GM20000 (cell line): Measurements from ENCODE around the gene OR10H4.

Source experiments
- DNase-seq: peaks from one replicate; pipeline ENCODE4 v3.0.0; 2012; ENCODE audit warnings: low spot score
- TF ChIP-seq, protein P1 (sequence below): IDR thresholded peaks from 2 replicates; pipeline ENCODE4 v1.5.1; 2012; ENCODE audit warnings: mild to moderate bottlenecking, control low read depth; ENCODE audit errors: extremely low read depth, missing control alignments

OR10H4 gene

GRCh38 chr19:15928321-15928720 is 20.5 kb upstream of the OR10H4 start:
- no peak for DNase-seq
- TF ChIP-seq, protein P1, sequence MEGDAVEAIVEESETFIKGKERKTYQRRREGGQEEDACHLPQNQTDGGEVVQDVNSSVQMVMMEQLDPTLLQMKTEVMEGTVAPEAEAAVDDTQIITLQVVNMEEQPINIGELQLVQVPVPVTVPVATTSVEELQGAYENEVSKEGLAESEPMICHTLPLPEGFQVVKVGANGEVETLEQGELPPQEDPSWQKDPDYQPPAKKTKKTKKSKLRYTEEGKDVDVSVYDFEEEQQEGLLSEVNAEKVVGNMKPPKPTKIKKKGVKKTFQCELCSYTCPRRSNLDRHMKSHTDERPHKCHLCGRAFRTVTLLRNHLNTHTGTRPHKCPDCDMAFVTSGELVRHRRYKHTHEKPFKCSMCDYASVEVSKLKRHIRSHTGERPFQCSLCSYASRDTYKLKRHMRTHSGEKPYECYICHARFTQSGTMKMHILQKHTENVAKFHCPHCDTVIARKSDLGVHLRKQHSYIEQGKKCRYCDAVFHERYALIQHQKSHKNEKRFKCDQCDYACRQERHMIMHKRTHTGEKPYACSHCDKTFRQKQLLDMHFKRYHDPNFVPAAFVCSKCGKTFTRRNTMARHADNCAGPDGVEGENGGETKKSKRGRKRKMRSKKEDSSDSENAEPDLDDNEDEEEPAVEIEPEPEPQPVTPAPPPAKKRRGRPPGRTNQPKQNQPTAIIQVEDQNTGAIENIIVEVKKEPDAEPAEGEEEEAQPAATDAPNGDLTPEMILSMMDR, result no peak

GRCh38 chr19:15933761-15934331 is 15.0 kb upstream of the OR10H4 start:
- DNase-seq, result peak; percentile 1

GRCh38 chr19:15934332-15935078 is 14.3 kb upstream of the OR10H4 start, which contains the start of gene CYP4F11:
Gene CYP4F11 (minus strand): TSS chr19:15934529. CDS start chr19:15934408, 121 bp downstream.
- TF ChIP-seq, protein P1, result no peak
- peak; percentile 1 for DNase-seq

DNA sequence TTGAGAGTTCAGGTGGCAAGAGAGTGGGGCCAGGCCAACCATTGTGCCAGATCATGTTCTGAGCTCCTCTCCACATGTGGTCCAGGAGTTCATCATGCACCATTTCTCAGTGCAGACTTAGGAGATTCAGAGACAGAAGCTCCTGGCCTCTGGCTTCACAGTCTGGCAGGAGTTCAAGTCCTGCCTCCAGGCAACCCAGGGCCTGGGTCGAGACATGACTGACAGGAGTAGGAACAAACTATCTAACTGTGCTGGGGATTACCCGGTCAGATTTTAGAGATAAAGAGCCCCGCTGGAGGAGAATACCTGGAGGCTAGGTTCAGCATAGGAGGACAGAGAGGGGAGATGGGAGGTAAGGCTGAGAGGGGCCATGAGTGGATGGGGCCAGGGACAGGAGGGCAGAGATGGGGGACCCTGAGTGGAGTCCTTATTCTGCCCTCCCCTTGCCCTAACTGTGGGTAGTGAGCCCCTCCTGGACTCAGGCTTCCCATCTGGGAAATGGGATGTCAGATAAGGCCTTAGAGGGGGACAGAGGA is 13.6 kb upstream of the OR10H4 start:
- TF ChIP-seq, protein P1, result no peak
- peak; percentile 2 for DNase-seq

GRCh38 chr19:15936173-15936572 is 12.6 kb upstream of the OR10H4 start:
- TF ChIP-seq, protein P1, result no peak
- DNase-seq, result no peak

DNA sequence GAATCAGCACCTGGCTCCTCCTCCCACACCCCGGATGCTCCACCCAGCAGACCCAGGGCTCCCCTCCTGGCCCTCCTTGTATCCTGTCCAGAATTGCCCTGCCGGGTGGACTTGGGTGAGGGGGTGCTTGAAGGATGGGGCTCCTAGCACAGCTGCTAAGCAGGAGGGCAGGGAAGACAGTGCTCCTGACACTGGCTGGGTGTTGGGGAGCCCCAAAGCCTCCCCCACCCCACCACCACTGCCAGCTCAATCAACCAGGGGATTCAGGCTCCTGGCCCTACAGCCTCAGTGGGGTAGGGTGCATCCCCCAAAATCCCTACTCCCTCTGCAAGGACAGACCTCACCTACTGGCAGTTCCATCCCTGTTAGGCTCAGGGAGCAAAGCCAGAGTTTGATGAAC is 11.9 kb upstream of the OR10H4 start:
- no peak for DNase-seq
- TF ChIP-seq, protein P1, result no peak

DNA sequence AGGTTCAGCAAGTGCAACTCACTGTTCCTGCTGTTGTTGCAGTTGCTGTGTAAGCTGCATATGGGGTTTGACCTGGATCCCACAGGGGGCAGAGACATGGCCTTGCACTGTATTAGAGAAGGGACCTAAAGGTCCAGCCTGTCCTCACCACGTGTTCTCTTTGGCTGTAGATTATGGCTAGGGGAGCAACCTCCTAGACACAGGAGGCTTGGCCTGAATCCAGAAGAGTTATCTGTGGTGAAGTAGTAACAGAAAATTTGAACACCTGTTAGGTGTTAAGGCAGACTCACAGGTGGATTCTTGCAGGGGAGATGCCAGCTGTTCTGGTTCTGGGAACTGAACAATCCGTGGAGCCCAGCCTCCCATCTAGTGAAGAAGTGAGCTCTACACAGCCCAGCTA is 11.0 kb upstream of the OR10H4 start:
- TF ChIP-seq, protein P1, result no peak

More for the DNA sequence above, 11.0 kb upstream of the OR10H4 start:
- DNase-seq, result no peak
